ENCODE results near the gene CLCN6. TPM values are rescaled to one million over a fixed set of nuclear protein-coding genes. Genes with fewer than 3 reads are reported as not detected.

Gene CLCN6
- total and polyA plus RNA-seq, 2 of the 8 experiments (the other 6 are each of a cell fraction or from before 2014, with no cell fraction given) = 15.7 to 26.0 TPM

DNA sequence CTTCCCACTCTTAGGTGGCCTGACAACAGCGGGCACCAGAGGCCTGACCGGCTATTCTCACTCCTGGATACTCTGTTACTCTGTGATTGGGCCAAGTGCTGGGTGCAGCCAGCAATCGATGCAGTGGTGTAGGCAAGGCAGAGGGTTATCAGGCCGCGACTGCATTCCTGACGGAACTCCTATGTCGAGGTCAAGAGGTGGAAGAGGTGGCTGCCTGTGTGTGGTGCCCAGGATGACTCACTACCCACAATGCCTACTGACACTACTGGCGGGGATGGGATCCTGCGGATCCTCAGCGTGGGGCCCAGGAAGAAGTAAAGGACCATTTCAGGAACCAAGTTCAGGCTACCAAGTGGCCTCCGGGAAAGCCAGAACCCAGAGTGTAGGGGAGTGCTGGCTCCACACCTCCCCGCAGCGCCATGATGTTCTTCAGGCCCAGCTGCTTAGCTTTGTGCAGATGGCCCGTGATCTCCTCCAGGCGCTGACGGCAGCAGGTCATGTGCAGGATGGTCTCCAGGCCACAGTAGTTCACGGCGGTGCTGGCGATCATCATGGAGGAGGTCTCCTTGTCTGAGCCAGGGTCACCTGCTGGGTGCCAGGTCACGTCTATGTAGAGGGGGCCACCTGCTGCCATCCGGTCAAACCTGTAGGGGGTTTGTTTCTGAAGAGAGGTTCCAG lies 5.1 kb upstream of the CLCN6 start:
- CTCF ChIA-PET (ENCODE audit: partially characterized antibody) = interaction anchor here (4.2 kb wide), 1 partner anchor 14 kb away, joined by 49 read pairs; no protein-coding TSS in a partner anchor
- peaks cover 13% of the 10 kb centered on the region for H3K23me2 ChIP-seq (ENCODE audit: low read depth, low read length)
- H2BK12ac ChIP-seq (ENCODE audit: low read depth, low read length) = no peak overlapping the region
- no peaks in the 10 kb centered on the region for H3K79me1 ChIP-seq (ENCODE audit: low read depth, low read length)
- no peak overlapping the region for H3K4ac ChIP-seq (replicated peaks; ENCODE audit: insufficient read length, low read depth, low read length)
- H2BK5ac ChIP-seq (ENCODE audit: low read depth, low read length) = no peak overlapping the region
- H3K4me3 ChIP-seq (ENCODE audit: extremely low read depth in 1 of 4, insufficient read depth in 2 of 4, low read depth in 3 of 4, low read length in 4 of 4) = no peak overlapping the region
- peaks cover 11 to 15% (median 13%) of the 10 kb centered on the region in 4 experiments for H3K4me1 ChIP-seq (replicated peaks in 1 of 4; ENCODE audit: control insufficient read depth in 3 of 4, insufficient read depth in 4 of 4, low read length in 3 of 4)
- no peak overlapping the region for H2BK15ac ChIP-seq (ENCODE audit: low read length)
- H4K5ac ChIP-seq (ENCODE audit: insufficient read length, low read depth, low read length) = no peak overlapping the region
- WGBS, 2 experiments (ENCODE audit: extremely low coverage in 1 of 2, insufficient coverage in 1 of 2, insufficient read length in 1 of 2, insufficient replicate concordance in 2 of 2, low coverage in 1 of 2, low lambda C conversion rate in 2 of 2, missing lambda C conversion rate in 1 of 2) = 90% methylated on average over 20 of the region's 21 CpGs; no CpG with 5 or more reads in 1 of the 2 experiments
- no peak overlapping the region for H3K23ac ChIP-seq (ENCODE audit: insufficient read length)
- peaks cover 0 to 17% of the 10 kb centered on the region in 2 experiments; a peak in 2 of 4 replicates for H3K79me2 ChIP-seq (ENCODE audit: control insufficient read depth in 1 of 2, insufficient read depth in 2 of 2, low read length in 2 of 2)
- H3K9me3 ChIP-seq (ENCODE audit: insufficient read depth in 2 of 2, low read depth in 1 of 2, low read length in 1 of 2) = no peaks in the 10 kb centered on the region
- POLR2A ChIA-PET (ENCODE audit: partially characterized antibody) = interaction anchor here (1.3 kb wide), 1 partner anchor 15 kb away, joined by 3 read pairs; no protein-coding TSS in a partner anchor
- H4K20me1 ChIP-seq (replicated peaks in 1 of 2; ENCODE audit: control insufficient read depth in 1 of 2, insufficient read depth in 2 of 2, low read length in 2 of 2) = peaks cover 6 to 7% of the 10 kb centered on the region in 2 experiments
- no peak overlapping the region for H4K91ac ChIP-seq (replicated peaks; ENCODE audit: insufficient read length, low read length)
- DNase-seq (ENCODE audit: low read depth in 1 of 2, low spot score in 2 of 2) (no peak), FAIRE-seq (no peak)
- H3K27me3 ChIP-seq (replicated peaks in 1 of 4; ENCODE audit: control insufficient read depth in 3 of 4, extremely low read depth in 1 of 4, insufficient read depth in 3 of 4, low read length in 3 of 4) = no peaks in the 10 kb centered on the region
- no peak overlapping the region for H2AFZ ChIP-seq (ENCODE audit: low read length)
- TF ChIP-seq SAP30 (IDR thresholded peaks at IDR 0.05; ENCODE audit: insufficient read depth, insufficient replicate concordance, low read length) = no peak
- no peak for TF ChIP-seq SUZ12 (IDR thresholded peaks at IDR 0.05; ENCODE audit: low read length)
- TF ChIP-seq RFX5 (IDR thresholded peaks at IDR 0.05; ENCODE audit: borderline replicate concordance, low read depth, low read length) = no peak
- TF ChIP-seq POU5F1 (IDR thresholded peaks at IDR 0.05; ENCODE audit: low read depth, low read length) = no peak
- no peak overlapping the region for H4K8ac ChIP-seq (ENCODE audit: extremely low read depth, insufficient read depth, low read length)
- no peak overlapping the region for H3K18ac ChIP-seq (ENCODE audit: extremely low read depth, low read length)
- no peak overlapping the region for H3K56ac ChIP-seq (replicated peaks; ENCODE audit: insufficient read length, low read depth, low read length)
- H3K14ac ChIP-seq (ENCODE audit: insufficient read length) = no peak overlapping the region
- no peak overlapping the region for H3K4me2 ChIP-seq (ENCODE audit: insufficient read depth in 1 of 2, low read depth in 2 of 2, low read length in 2 of 2)
- H3K27ac ChIP-seq (ENCODE audit: low read depth, low read length) = no peak overlapping the region
- no peak overlapping the region for H2BK20ac ChIP-seq (ENCODE audit: low read length)
- no peak overlapping the region for H2BK120ac ChIP-seq (replicated peaks; ENCODE audit: low read depth, low read length)
- H2AK5ac ChIP-seq (ENCODE audit: low read depth, low read length) = no peak overlapping the region
- H3K36me3 ChIP-seq (ENCODE audit: control insufficient read depth in 2 of 4, insufficient read depth in 4 of 4, low read length in 3 of 4) = peaks cover 6 to 14% (median 12%) of the 10 kb centered on the region in 4 experiments; a peak in 7 of 8 replicates
- no peak overlapping the region for H3K9ac ChIP-seq (replicated peaks in 1 of 4; ENCODE audit: extremely low read depth in 1 of 4, low read depth in 3 of 4, low read length in 3 of 4)
